Colon (tissue), 2 donors: ENCODE measurements around the gene DCP1B.

ENCODE experiments used
- FAIRE-seq: peaks from 2 replicates; lab custom pipeline; 2012; peaks lifted over from hg19 to GRCh38; lab: Jason Lieb, UNC
- donor health status: control.
- donor health status: control.

Gene DCP1B

DNA sequence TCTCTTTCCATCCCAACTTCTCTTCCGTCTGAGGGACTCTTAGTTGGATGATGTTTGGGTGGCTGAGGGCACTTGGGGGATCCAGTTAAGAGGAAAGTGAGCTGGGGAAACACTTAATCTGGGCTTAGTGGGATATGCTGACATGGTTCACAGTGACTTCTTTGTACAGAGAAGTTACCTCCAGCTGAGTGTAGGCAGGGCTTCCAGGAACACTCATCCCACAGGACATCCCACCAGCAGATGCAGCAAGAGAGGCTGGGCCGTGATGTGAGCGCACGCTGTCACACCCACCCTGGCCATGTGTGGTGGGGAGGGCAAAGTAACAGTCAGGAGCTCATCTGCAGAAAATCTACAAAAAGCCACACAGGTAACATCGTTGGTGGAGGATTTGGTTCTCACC lies 85.0 kb downstream of the DCP1B start:
- FAIRE-seq = no peak

DNA sequence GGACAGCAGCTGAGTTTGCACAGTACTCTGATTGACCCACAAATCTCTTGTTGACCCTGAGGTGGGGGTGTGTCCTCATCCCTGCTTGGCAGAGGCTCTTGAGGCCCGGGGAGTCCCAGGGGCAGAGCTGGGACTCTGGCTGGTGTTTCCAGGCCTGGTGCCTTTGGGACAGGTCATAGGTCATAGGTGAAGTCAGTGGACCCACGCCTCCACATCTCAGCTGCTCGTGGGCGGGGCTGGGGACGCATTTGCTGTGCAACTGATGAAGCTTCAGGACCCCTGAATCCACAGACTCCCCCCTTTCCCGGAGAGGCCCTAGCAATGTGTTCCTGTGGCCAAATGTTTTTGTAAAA lies 85.4 kb downstream of the DCP1B start:
- no peak for FAIRE-seq

GRCh38 chr12:1918081-1918883 lies 86.0 kb downstream of the DCP1B start, which contains the start of gene CACNA2D4:
CACNA2D4 (minus strand) TSS chr12:1918652; CDS start chr12:1918473, 179 bp downstream.
- FAIRE-seq = no peak

DNA sequence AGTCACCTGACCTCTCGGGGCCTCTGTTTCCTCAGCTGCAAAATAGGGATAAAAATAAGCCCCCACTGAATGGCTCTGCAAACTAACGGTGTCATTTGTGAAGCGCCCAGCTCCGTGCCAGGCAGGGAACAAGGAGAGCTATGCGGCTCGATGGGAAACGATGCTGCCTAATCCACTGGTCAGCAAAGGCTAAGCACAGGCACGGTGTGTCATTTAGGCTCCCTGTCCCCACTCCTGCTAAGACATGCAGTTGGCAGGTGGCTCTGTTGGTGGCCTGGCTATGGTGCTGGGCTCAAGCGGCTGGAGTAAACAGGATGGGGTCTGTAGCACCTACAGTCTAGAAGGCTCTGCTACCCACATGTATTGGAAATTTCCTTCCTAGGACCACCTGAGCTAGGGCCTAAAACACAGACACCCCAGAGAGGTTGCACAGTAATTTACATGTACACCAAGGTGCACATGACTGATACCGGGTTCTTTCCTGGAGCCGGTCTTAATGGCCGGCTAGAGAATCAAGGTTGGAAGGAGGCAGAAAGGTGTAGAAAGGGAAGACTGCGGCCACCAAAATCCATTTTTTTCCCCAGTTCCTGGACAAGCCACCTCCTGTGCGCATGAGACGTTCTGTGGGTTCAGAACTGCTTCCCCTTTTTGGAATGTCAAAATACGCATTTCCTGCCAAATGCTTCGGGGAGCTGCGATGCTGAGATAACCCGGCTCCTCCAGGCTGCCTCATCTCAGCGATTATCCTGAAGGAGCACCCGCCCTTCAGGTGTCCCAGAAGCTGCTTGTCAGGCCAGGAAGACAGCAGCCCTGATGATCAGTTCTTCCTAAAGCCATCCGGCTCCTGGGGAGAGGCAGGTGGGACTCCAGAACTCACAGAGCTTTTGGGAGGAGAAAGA lies 86.8 kb downstream of the DCP1B start:
- no peak for FAIRE-seq

DNA sequence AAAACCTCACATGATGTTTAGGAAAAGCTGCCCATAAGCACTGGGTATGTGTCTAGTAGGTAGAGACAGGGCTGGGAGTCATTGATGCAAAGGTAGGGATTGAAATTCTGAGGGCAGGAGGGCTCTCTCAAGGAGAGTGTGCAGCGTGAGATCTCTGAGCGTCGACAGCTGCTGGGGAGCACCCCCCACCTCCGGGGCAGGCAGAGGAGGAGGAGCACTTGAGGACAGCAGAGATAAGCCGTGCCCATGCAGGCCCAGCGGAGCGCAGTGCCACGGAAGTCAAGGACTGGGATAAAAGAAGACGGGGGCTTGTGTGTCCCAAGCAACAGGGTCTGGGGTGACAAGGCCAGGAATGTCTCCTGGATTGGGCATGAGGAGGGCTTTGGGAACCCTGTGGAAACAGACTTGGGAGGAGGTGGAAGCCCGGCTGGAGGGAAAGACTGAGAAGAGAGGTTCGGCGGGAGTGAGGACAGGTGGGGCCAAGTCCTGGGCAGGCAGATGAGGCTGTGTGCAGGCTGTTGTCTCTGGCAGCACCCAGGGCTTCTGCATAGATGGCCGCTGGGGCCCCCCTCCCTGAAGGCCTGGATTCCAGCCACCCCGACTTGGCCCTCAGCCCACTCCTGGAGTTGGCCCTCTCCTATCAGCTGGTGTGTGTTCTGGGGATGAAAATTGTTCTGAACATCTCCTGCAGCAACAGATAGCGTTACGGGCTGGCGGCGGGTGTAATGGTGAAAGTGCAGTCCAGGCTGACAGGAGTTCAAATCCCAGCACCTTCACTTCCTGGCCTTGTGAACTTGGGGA lies 87.7 kb downstream of the DCP1B start:
- FAIRE-seq = no peak

- no peak for FAIRE-seq
Measured at GRCh38 chr12:1915082-1915968, 88.9 kb downstream of the DCP1B start.

DNA sequence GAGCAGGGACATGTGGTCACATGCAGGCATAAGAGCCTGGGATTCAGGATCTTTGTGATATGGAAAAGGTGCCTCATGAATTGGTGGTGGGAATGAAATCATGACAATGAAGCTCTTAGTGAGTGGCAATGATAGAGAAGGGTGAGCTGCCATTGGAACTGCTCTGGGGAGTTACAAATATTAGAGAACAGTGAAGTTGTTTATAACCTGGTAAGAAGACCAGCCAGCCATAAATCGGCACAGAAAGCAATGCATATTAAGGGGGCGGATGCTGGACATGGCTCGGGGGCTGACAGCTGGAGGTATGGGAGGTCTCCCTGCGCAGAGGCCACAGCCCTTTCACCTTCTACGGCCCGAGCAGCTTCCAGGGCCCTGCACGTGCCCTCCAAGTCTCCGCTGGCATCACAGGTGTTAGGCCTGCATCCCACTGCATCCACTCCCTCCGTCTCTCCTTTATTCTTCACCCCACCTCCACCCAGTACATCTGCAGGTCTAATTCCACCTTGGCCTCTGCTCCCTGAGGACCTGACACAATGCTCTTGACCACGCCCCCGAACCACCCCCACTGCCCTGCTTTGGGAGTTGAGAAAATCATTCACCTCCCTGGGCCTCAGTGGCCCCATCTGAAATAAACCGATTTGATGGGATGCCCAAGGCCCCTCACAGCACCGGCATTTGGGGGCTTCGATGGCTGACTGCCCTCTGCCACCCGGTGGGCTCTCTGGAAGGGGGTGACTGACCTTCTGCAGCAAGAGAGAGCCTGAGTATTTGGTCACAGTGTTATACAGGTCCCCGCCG lies 89.9 kb downstream of the DCP1B start:
- no peak for FAIRE-seq

DNA sequence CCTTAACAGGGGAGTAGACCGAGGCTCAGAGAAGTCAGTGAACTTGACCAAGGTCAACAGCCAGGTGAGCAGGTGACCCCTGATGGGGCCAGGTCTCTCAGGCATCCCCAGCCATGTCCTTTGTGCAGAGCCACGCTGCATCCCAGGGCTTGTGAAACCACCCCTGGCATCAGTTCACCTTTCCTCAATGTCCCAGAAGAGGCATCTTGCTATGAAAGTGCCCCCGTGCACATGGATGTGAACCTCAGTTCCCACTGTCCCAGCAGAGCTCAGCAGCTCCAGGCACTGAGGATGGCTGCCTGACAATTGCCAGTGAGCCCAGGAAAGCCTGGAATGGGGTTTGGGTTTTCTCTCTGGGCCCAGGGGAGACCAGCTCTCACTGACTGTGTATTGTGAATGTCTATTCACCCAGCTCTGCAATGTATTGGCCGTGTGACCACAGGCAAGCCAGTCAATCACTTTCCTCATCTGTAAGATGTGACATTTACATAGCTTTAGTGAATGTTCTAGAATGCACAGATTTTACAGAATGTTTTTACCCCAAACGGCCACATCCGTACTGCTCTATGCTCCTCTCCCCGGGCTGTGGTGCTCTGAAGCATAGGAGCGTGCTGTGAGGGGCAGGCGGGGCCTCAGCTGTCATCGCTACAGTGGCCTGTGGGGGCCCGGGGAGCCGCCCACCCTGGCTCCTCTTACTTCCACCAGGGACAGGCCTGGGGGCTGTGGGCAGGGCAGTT lies 90.7 kb downstream of the DCP1B start:
- FAIRE-seq = no peak

- FAIRE-seq = no peak
Measured at GRCh38 chr12:1912580-1913376, 91.5 kb downstream of the DCP1B start.

DNA sequence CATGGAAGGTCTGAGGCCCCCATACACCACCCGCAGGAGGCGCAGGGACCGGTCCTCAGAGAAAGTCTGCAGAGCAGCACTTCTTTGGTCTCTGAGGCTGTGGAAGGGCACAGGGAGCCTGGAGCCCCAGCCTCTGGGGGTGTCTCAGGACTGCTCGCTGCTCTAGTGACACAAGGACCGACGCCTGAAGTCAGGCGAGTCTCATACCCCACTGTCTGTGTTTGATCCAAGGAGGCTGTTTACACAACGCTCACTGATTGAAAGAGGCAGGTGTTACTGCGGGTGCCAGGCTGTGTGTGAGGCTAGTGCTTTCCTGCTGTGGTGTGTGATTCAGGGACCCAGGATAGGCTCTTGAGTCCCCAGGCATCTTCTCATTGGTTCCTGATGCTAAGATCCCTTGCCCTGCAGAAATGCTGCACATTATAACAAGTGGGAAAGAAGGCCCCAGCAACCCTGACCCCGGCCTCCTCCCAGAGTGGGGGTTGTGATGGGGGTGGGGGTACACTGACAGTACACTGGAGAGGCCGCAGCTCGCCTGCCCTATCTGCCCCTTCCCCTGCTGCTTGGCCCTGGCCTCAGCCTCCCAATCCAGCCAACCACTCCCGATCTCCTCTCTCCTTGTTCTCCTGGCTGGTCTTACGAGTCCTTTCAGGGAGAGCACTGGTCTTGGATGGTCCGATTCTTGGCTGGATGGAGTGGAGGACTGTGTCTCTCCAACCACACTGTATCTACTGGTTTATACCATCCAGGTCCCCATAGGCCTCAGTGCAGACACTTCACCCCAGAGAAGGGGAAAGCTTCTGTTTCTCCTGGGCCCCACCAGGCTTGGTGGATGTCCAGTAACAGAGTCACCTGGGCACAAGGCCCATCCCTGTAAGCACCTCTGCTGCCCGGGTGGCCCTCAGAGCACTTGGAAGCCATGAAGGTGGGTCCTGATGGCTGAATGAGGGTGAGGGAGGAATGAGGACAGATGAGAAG lies 92.4 kb downstream of the DCP1B start:
- no peak for FAIRE-seq

GRCh38 chr12:1910468-1910867 lies 93.8 kb downstream of the DCP1B start:
- FAIRE-seq = no peak

- FAIRE-seq = no peak
Measured at GRCh38 chr12:1908758-1909157, 95.5 kb downstream of the DCP1B start.

GRCh38 chr12:1907652-1908611 lies 96.3 kb downstream of the DCP1B start:
- FAIRE-seq = no peak

DNA sequence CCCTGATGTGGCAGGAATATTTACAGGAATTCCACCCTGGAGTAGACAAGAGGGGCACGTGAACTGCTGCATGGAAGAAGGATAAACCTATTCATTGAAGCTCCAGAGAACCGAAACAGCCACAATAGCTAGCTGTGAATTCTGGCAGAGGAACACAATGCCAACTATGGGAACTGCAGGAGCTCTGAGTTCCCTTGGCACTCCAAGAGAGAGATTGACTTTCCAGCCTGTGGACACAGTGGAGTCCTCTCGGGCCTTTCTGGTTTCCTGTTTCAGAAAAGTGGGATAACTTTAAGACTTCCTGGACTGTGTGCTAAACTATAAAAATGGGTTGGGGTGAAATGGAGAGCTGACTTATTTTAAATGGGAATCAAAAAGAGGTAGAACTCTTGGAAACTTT lies 97.7 kb downstream of the DCP1B start:
- no peak for FAIRE-seq

GRCh38 chr12:1904875-1905274 lies 99.4 kb downstream of the DCP1B start:
- FAIRE-seq = no peak

- FAIRE-seq = no peak
Measured at GRCh38 chr12:1896964-1897363, 107.3 kb downstream of the DCP1B start.
